ENCODE measurements around the gene CNNM4.
A peak's percentile ranks its signal among the peaks of the same experiment; 100 is the strongest.

The CNNM4 gene

GRCh38 chr2:96853321-96853720 lies 92.6 kb downstream of the CNNM4 start:
- 97% methylated on average over 15 of the region's 15 CpGs for WGBS (ENCODE audit: insufficient coverage)
- Histone ChIP-seq H3K27ac (ENCODE audit: insufficient read depth in 1 of 2, low read depth in 1 of 2, low read length in 2 of 2, poor library complexity in 1 of 2, severe bottlenecking in 2 of 2) (no peak overlapping the region), H3K9me3 (ENCODE audit: control extremely low read depth in 1 of 5, control insufficient read depth in 4 of 5, insufficient read depth in 2 of 5, low read depth in 1 of 5, low read length in 4 of 5) (no peaks in the 10 kb centered on the region), H3K4me3 (ENCODE audit: control insufficient read depth in 1 of 7, extremely low read depth in 1 of 7, insufficient read depth in 4 of 7, low read depth in 2 of 7, low read length in 6 of 7) (no peak overlapping the region), H3K27me3 (replicated peaks in 2 of 5; ENCODE audit: control insufficient read depth in 4 of 5, insufficient read depth in 5 of 5, low read length in 4 of 5) (no peaks in the 10 kb centered on the region), H3K36me3 (ENCODE audit: control insufficient read depth in 4 of 4, insufficient read depth in 4 of 4, low read length in 3 of 4) (peaks cover 11 to 45% (median 29%) of the 10 kb centered on the region in 4 experiments), H3K4me1 (ENCODE audit: control extremely low read depth in 1 of 4, control insufficient read depth in 4 of 4, insufficient read depth in 4 of 4, low read length in 3 of 4) (peaks cover 2 to 18% (median 16%) of the 10 kb centered on the region in 4 experiments)
- POLR2A ChIA-PET: interaction anchor here (0.6 kb wide), 1 partner anchor 256 kb away, joined by 4 read pairs; no protein-coding TSS in a partner anchor
- DNase-seq: no peak
- CTCF ChIA-PET: interaction anchor here (1.0 kb wide), 1 partner anchor 98 kb away, joined by 3 read pairs; no protein-coding TSS in a partner anchor

DNA sequence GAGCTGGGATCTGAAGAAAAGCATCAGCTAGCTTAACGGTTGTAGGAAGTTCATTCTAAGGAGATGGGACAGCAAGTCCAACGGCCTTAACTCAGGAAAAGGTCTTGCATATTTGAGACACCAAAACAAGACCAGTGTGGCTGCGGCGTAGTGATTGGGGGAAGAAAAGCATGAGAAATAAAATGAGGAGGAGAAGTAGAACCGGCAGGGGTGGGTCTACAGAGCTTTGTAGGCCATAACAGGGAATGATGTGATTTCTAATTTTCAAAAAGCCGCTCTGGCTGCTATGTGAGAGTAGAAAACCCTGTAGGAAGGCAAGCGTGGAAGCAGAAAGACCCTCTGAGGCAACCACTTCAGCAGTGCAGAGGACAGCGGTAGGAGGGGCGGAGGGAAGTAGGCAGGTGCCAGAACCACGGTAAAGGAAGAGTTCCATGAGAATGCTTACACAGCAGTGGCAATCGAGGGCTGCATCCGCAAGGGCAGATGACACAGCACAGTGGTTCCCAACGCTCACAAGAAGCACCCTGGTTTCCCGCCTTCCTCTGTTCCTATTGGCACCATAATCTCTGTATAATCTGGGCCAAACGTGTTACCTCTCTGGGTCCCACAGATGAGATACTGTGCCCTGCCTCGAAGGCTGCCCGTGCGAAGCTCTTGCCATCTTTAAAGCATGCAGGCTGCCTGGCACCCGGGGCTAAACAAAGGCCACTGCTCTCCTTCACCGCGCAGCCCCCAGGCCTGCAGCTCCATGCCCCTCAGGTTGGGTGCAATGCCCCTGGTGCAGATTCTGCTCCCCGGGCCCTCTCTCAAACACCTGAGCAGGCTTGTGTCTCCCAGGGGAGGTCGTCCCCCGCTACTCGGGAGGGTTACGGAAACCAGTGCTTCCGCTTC lies 96.3 kb downstream of the CNNM4 start:
- ChIA-PET POLR2A (interaction anchor here (0.6 to 1.0 kb wide), 5 partner anchors 13 to 97 kb away, joined by 3 to 5 read pairs (median 4); partner anchors contain the start of gene ANKRD23), CTCF (interaction anchor here (0.5 to 3.7 kb wide), 33 partner anchors 9 to 255 kb away, joined by 3 to 44 read pairs (median 6); partner anchors contain the start of genes ANKRD36 and CNNM3)
- H3K4me3 ChIP-seq (ENCODE audit: control insufficient read depth in 1 of 7, extremely low read depth in 1 of 7, insufficient read depth in 4 of 7, low read depth in 2 of 7, low read length in 6 of 7): peak overlapping the region; percentile 49 to 82 (median 69)
- H3K27me3 ChIP-seq (replicated peaks in 2 of 5; ENCODE audit: control insufficient read depth in 4 of 5, insufficient read depth in 5 of 5, low read length in 4 of 5): no peaks in the 10 kb centered on the region
- peak in 2 of 3 donors; percentile 67 for DNase-seq
- H3K9me3 ChIP-seq (ENCODE audit: control extremely low read depth in 1 of 5, control insufficient read depth in 4 of 5, insufficient read depth in 2 of 5, low read depth in 1 of 5, low read length in 4 of 5): no peaks in the 10 kb centered on the region
- H3K4me1 ChIP-seq (ENCODE audit: control extremely low read depth in 1 of 4, control insufficient read depth in 4 of 4, insufficient read depth in 4 of 4, low read length in 3 of 4): peaks cover 2 to 44% (median 43%) of the 10 kb centered on the region in 4 experiments
- peaks cover 3 to 35% (median 25%) of the 10 kb centered on the region in 4 experiments for H3K36me3 ChIP-seq (ENCODE audit: control insufficient read depth in 4 of 4, insufficient read depth in 4 of 4, low read length in 3 of 4)
- 11% methylated on average over 25 of the region's 27 CpGs for WGBS (ENCODE audit: insufficient coverage)
- peak overlapping the region in 1 of 2 experiments; percentile 76 for H3K27ac ChIP-seq (ENCODE audit: insufficient read depth in 1 of 2, low read depth in 1 of 2, low read length in 2 of 2, poor library complexity in 1 of 2, severe bottlenecking in 2 of 2)

- H3K4me3 ChIP-seq (ENCODE audit: control insufficient read depth in 1 of 7, extremely low read depth in 1 of 7, insufficient read depth in 4 of 7, low read depth in 2 of 7, low read length in 6 of 7): peak within 1 kb of the TSS; percentile 49 to 82 (median 69)
- peaks cover 3 to 34% (median 20%) of the 10 kb centered on the region in 4 experiments for H3K36me3 ChIP-seq (ENCODE audit: control insufficient read depth in 4 of 4, insufficient read depth in 4 of 4, low read length in 3 of 4)
- H3K4me1 ChIP-seq (ENCODE audit: control extremely low read depth in 1 of 4, control insufficient read depth in 4 of 4, insufficient read depth in 4 of 4, low read length in 3 of 4): peaks cover 2 to 46% (median 44%) of the 10 kb centered on the region in 4 experiments
- ChIA-PET POLR2A (interaction anchor here (0.6 to 1.0 kb wide), 4 partner anchors 14 to 97 kb away, joined by 3 to 5 read pairs (median 4); partner anchors contain the start of gene ANKRD23), CTCF (interaction anchor here (0.7 to 3.7 kb wide), 35 partner anchors 10 to 255 kb away, joined by 3 to 44 read pairs (median 6); partner anchors contain the start of genes ANKRD36 and CNNM3)
- H3K27me3 ChIP-seq (replicated peaks in 2 of 5; ENCODE audit: control insufficient read depth in 4 of 5, insufficient read depth in 5 of 5, low read length in 4 of 5): no peaks in the 10 kb centered on the region
- H3K9me3 ChIP-seq (ENCODE audit: control extremely low read depth in 1 of 5, control insufficient read depth in 4 of 5, insufficient read depth in 2 of 5, low read depth in 1 of 5, low read length in 4 of 5): no peaks in the 10 kb centered on the region
- 0% methylated on average over 61 of the region's 81 CpGs for WGBS (ENCODE audit: insufficient coverage)
- DNase-seq: peak; percentile 97 to 99 (median 98)
- peak within 1 kb of the TSS in 1 of 2 experiments; percentile 76 for H3K27ac ChIP-seq (ENCODE audit: insufficient read depth in 1 of 2, low read depth in 1 of 2, low read length in 2 of 2, poor library complexity in 1 of 2, severe bottlenecking in 2 of 2)
Observed at GRCh38 chr2:96857667-96858372, 97.1 kb downstream of the CNNM4 start, which contains the start of gene ANKRD39. ANKRD39 (minus strand) TSS chr2:96858016; CDS start chr2:96857987, 29 bp downstream.

- POLR2A ChIA-PET: no interaction called here
- H3K4me3 ChIP-seq (ENCODE audit: control insufficient read depth in 1 of 7, extremely low read depth in 1 of 7, insufficient read depth in 4 of 7, low read depth in 2 of 7, low read length in 6 of 7): peak overlapping the region in 2 of 7 experiments; percentile 57 to 82
Observed at GRCh38 chr2:96859099-96859649, 98.5 kb downstream of the CNNM4 start.

GRCh38 chr2:96859681-96860064 lies 99.0 kb downstream of the CNNM4 start:
- Histone ChIP-seq H3K9me3 (ENCODE audit: control extremely low read depth in 1 of 5, control insufficient read depth in 4 of 5, insufficient read depth in 2 of 5, low read depth in 1 of 5, low read length in 4 of 5) (no peaks in the 10 kb centered on the region), H3K4me1 (ENCODE audit: control extremely low read depth in 1 of 4, control insufficient read depth in 4 of 4, insufficient read depth in 4 of 4, low read length in 3 of 4) (peaks cover 2 to 46% (median 44%) of the 10 kb centered on the region in 4 experiments), H3K4me3 (ENCODE audit: control insufficient read depth in 1 of 7, extremely low read depth in 1 of 7, insufficient read depth in 4 of 7, low read depth in 2 of 7, low read length in 6 of 7) (no peak overlapping the region), H3K27me3 (replicated peaks in 2 of 5; ENCODE audit: control insufficient read depth in 4 of 5, insufficient read depth in 5 of 5, low read length in 4 of 5) (no peaks in the 10 kb centered on the region), H3K36me3 (ENCODE audit: control insufficient read depth in 4 of 4, insufficient read depth in 4 of 4, low read length in 3 of 4) (peaks cover 3 to 38% (median 23%) of the 10 kb centered on the region in 4 experiments), H3K27ac (ENCODE audit: insufficient read depth in 1 of 2, low read depth in 1 of 2, low read length in 2 of 2, poor library complexity in 1 of 2, severe bottlenecking in 2 of 2) (no peak overlapping the region)
- ChIA-PET POLR2A (no interaction called here), CTCF (interaction anchor here (1.5 to 3.3 kb wide), 3 partner anchors 80 to 101 kb away, joined by 3 to 16 read pairs (median 8); no protein-coding TSS in a partner anchor)
- DNase-seq: peak in 1 of 3 donors; percentile 7
- 86% methylated on average over 1 of the region's 4 CpGs for WGBS (ENCODE audit: insufficient coverage)

More at GRCh38 chr2:96859099-96859649, 98.5 kb downstream of the CNNM4 start:
- Histone ChIP-seq H3K27me3 (replicated peaks in 2 of 5; ENCODE audit: control insufficient read depth in 4 of 5, insufficient read depth in 5 of 5, low read length in 4 of 5) (no peaks in the 10 kb centered on the region), H3K4me1 (ENCODE audit: control extremely low read depth in 1 of 4, control insufficient read depth in 4 of 4, insufficient read depth in 4 of 4, low read length in 3 of 4) (peaks cover 2 to 46% (median 44%) of the 10 kb centered on the region in 4 experiments), H3K36me3 (ENCODE audit: control insufficient read depth in 4 of 4, insufficient read depth in 4 of 4, low read length in 3 of 4) (peaks cover 3 to 37% (median 20%) of the 10 kb centered on the region in 4 experiments), H3K27ac (ENCODE audit: insufficient read depth in 1 of 2, low read depth in 1 of 2, low read length in 2 of 2, poor library complexity in 1 of 2, severe bottlenecking in 2 of 2) (no peak overlapping the region), H3K9me3 (ENCODE audit: control extremely low read depth in 1 of 5, control insufficient read depth in 4 of 5, insufficient read depth in 2 of 5, low read depth in 1 of 5, low read length in 4 of 5) (no peaks in the 10 kb centered on the region)
- WGBS (ENCODE audit: insufficient coverage): 88% methylated on average over 8 of the region's 11 CpGs
- CTCF ChIA-PET: interaction anchor here (1.6 to 3.7 kb wide), 11 partner anchors 12 to 253 kb away, joined by 3 to 44 read pairs (median 11); partner anchors contain the start of genes ANKRD36 and CNNM3
- no peak for DNase-seq
